Bronchial epithelial cell (primary cell): ENCODE data around the gene SDSL. TPM values are rescaled to one million over a fixed set of nuclear protein-coding genes. Genes with fewer than 3 reads are reported as not detected.

Experiments used
- DNase-seq: peaks from one replicate; pipeline ENCODE4 v3.0.0-alpha.2; 2010; ENCODE audit warnings: low read depth
- FAIRE-seq: peaks from 2 replicates; lab custom pipeline; 2011; peaks lifted over from hg19 to GRCh38; lab: Jason Lieb, UNC
- H3K27me3 ChIP-seq: 2 replicates; pipeline ENCODE4 v1.5.1; 2011; ENCODE audit warnings: low read length; ENCODE audit not compliant: control insufficient read depth, insufficient read depth
- H3K36me3 ChIP-seq: 2 replicates; pipeline ENCODE4 v1.5.1; 2011; ENCODE audit warnings: low read length; ENCODE audit not compliant: control insufficient read depth, insufficient read depth
- H3K4me3 ChIP-seq: 2 replicates; pipeline ENCODE4 v1.5.1; 2011; ENCODE audit warnings: mild to moderate bottlenecking, low read depth, low read length, control low read depth
- CTCF ChIP-seq: IDR thresholded peaks from 2 replicates; pipeline ENCODE4 v1.5.1; 2011; ENCODE audit warnings: mild to moderate bottlenecking, moderate library complexity, low read length, control low read depth, inconsistent platforms; ENCODE audit not compliant: insufficient read depth, severe bottlenecking
- total RNA-seq: library from RNA; depleted of rRNA; stranded (reverse); fragments of >200 nt; gene quantifications from 2 replicates; pipeline ENCODE4 v1.2.1, GENCODE V29; 2014

The SDSL gene
- total RNA-seq, 1 donor from 2014 or later, result 4.7 TPM

DNA sequence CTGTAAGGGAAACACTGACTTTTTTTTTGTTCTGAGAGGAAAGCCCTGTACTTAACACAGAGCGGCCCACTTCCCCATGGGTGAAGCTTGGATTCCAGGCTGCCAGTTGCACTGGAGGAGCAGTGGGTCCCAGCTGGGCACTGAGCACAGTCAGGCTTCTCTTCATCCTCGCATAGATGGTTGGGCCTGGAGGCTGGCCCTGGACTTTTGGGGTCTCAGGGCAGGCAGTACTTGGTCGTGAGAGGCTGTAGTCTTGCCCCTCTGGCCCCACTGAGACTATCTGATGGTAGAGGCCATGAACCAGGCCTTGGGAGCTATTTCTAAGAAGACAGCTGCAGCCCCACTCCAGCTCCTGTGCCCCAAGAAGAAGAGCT lies 55.6 kb downstream of the SDSL start:
- H3K27me3 ChIP-seq, result peaks cover 58% of the 10 kb centered on the region
- no peak for DNase-seq
- H3K4me3 ChIP-seq, result no peak overlapping the region
- FAIRE-seq, result no peak
- no peak for TF ChIP-seq CTCF
- H3K36me3 ChIP-seq, result no peaks in the 10 kb centered on the region

GRCh38 chr12:113478351-113479011 lies 56.3 kb downstream of the SDSL start:
- DNase-seq (no peak), FAIRE-seq (no peak)
- TF ChIP-seq CTCF, result no peak
- H3K27me3 ChIP-seq, result peaks cover 52% of the 10 kb centered on the region
- H3K4me3 ChIP-seq, result no peak overlapping the region
- no peaks in the 10 kb centered on the region for H3K36me3 ChIP-seq

DNA sequence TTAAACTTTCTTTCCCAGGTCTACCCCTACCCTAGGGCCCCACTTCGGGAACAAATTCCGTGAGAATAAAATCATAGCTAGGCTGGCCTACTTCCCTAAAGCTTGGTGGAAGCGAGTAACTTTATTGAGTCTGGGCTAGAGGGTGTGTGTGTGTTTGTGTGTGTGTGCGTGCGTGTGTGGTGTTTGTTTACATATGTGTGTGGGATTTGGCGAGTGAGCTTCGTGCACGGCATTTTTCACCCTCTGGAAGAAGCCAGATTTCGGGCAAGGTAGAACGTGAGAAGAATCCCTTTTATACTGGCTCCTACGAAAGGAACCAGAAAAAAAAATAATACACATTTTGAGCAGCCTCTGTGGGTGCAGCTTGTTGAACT lies 57.0 kb downstream of the SDSL start:
- TF ChIP-seq CTCF, result no peak
- DNase-seq (no peak), FAIRE-seq (no peak)
- Histone ChIP-seq H3K4me3 (no peak overlapping the region), H3K27me3 (peaks cover 45% of the 10 kb centered on the region), H3K36me3 (no peaks in the 10 kb centered on the region)

DNA sequence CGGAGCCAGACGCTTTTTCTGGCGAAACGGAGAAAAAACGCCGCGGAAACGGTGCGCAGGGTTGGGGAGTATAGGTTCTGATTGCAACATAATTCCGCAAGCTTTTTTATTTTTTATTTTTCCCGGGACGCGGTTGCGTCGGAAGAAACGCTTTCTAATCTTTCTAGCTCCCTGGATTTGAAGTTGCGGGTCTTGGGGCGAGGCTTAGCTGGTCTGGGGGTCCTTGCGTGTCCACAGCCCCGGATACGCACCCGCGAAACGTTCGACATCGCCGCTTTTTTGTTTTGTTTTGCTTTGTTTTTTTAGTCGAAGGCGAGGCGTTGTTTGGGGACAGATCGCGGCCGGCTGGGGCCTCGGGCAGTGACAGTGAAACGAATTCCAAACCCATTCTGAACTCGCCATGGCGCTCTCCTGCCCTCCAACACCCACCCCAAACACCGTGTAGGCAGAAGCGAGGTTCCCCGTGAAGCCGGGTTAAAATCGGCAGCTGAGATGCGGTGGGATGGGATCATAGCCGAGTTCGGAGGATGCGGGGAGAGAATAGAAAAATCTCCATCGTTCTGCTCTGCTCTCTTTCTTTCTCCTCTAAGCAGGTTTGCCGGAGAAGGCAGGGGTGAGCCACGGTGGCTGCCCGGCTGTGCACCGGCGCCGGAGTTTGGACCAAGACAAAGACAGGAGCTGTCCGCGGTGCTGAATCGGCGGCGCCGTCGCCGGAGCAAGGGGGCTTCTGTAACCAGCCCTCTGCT lies 57.6 kb downstream of the SDSL start:
- Histone ChIP-seq H3K27me3 (peaks cover 40% of the 10 kb centered on the region), H3K36me3 (no peaks in the 10 kb centered on the region), H3K4me3 (no peak overlapping the region)
- no peak for TF ChIP-seq CTCF
- no peak for DNase-seq
- no peak for FAIRE-seq

DNA sequence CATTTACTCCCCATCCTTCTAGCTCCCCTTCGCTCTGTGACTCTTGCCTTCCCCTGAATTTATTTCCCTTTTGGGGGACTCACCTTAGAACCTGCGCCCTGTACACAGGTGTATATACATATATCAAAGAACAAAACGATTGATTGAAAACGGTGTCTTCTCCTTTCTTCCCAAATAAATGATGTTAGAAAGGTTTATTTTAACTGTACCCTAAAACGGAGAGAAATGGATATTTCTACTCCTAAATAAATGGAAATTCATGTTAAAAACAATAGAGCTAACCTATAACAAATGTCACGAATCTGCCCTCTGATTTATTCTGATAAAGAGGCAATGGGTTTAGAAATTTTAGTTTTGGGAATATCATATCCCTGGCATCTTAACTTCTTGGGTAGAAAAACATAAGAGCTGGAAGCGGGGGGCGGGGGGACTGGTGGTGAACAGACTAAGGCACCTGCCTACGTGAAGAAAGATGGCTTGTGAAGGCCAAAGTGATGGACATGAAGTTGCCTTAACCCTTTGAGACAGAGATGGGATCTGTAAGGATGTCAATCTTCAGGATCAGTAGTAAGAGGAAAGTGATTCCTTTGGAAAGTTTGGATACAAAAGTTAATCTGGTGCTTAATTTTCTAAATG lies 58.3 kb downstream of the SDSL start:
- Histone ChIP-seq H3K4me3 (no peak overlapping the region), H3K27me3 (peaks cover 36% of the 10 kb centered on the region), H3K36me3 (no peaks in the 10 kb centered on the region)
- DNase-seq (no peak), FAIRE-seq (no peak)
- no peak for TF ChIP-seq CTCF
